Stimulated activated CD8-positive, alpha-beta memory T cell treated with anti-CD3 and anti-CD28 coated beads, Interleukin-4, amount 100 ng/mL, for 1 hour (primary cell): ENCODE measurements around the gene OOSP3.
"Not testable (repeated sequence)": the region's sequence is repeated elsewhere in the genome, so short reads cannot be mapped to it uniquely, and the experiment has no call there.

Experiments
- DNase-seq, 2 donors: peaks; one replicate each; pipeline ENCODE4 v3.0.0-alpha.2; 2020; ENCODE audit warnings: low read depth in 2 of 2, low spot score in 1 of 2

Gene OOSP3

DNA sequence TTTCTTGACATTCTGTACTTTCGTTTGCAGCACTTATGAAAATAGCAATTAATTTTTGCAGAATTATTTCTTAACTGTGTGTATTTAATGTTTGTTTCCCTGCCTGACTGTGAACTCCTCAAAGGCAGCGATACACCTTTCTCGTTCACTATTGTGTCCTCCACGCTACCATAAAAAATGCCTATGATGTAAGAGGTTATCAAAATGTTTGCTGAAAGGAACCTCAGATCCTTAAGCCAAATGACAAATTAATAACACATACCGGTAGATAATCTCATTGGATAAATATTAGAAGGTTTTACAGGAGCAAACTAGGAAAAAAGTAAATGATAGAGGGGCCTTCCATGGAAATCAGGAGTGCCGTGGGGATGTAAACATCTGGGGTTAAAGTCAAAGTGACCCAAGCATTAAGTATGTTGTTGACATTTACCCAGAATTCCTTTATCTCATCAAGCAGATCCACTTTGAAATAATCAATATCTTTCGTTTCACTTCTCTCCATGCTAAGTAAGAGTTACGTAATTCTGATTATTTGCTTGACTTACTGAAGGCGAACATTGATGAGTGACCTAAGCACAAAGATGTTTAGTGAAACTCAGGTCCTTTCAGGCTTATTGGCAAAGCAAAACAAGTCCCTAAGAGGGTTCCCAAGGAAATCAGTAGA, 2.6 kb upstream of the OOSP3 start:
- DNase-seq, result no peak

DNA sequence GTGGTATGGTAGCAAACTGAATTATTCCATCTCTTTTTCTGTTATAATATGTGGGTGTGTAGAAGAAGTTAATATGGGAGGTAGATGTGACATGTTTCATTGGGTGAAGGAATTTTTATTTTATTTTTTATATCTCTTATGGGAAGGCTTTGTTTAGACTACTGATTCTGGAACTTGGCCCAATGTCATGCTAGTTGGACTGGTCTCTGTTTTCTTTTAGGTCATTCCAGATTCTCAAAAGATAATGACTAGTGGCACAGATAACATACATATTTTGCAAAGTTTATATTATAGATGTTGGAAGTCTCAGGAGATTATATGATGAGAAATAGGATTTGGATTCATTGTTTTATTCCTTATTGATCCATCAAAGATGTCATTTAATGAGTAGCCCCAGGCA, 1.3 kb upstream of the OOSP3 start:
- no peak for DNase-seq

DNA sequence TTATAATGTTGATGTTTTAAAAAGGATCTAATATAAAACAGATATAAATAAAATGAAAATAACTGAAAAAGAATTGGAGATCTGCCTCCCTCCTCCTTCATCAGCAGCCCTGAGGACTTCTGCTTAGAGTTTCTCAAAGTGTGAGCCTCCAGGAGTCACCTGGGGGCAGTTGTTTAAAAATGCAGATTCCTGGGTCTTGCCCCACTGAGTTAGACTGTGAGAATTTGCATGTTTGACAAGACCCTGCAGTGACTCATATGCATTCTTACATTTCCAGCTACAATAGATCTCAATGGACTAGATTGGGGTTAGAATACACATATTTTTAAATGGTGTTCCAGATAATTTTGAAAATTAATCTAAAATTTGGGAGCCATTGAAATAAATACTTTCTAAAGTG, 798 bp upstream of the OOSP3 start:
- DNase-seq, result no peak

DNA sequence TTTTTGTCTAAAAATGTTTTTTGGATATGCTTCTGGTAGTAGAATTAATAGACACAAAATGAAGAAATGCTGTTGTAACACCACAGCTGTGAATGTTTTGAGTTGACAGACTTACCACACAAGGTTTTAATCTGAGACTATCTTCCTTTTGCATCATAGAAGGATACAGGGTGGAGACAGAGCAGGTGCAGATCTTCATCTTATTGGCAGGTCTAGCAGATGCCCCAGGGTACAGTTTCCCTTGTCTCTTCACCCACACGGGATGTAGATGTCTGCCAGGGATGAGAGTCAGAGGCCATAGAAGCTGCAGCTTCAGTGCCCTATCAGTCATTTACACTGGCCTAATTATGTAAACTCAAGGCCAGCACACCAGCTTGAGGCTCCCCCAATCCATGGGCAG, 985 bp downstream of the OOSP3 start:
- no peak for DNase-seq

DNA sequence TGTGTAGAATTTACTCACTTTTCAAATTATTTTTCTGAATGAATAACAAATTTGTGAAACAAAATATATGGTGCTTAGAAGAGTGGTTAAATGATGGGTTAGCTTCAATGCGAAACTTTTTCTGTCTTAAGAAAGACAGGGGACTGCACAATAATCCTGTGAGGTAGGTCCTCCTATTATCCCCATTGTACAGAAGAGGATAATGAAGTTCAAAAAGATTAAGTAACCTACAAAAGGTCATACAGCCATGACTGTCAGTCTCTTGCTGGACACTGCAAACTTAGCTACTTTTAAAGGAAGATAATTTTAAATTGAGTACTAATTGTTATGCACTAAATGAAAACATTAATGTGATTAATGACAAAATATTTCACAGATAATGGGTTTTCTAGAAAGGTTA, 5.0 kb downstream of the OOSP3 start:
- no peak for DNase-seq

DNA sequence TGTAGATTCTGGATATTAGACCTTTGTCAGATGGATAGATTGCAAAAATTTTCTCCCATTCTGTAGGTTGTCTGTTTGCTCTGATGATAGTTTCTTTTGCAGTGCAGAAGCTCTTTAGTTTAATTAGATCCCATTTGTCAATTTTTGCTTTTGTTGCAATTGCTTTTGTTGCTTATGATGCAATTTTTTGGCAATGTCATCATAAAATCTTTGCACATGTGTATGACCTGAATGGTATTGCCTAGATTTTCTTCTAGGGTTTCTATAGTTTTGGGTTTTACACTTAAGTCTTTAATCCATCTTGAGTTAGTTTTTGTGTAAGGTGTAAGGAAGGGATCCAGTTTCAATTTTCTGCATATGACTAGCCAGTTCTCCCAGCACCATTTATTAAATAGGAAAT, 8.6 kb downstream of the OOSP3 start:
- DNase-seq, result not testable (repeated sequence)

DNA sequence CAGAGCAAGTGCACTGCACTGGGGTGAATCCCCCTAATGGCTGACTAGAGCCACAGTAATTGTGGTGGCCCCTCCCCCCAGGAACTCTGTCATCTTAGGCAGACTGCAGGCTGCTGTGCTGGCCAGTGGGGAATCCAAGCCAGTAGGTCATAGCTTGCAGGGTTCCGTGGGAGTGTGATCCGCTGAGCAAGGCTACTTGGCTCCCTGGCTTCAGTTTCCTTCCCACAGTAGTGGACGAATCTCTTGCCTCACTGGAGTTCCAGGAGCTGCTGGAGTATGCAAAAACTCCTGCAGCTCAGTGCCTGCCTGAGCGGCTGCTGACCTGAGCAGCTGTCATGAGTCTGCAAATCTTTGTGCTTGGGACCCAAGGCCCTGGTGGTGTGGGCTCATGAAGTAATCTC, 13.2 kb downstream of the OOSP3 start:
- no peak for DNase-seq

DNA sequence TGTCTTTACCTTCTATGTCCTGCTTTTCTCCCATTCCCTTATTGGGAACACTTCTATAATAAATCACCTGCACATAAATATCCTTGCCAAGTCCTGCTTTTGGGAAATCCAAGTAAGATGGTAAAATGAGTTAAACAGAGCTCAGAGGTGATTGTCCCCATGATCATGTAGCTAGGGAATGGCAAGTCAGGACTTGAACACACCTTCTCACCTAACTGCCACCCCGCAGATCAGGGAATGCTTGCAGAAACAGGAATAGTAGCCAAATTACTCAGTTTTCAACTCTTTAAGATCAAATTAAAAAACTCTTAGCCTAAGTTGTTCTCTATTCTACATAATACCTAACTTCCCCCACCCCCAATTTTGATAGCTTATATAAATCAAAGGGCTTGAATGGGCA, 16.0 kb downstream of the OOSP3 start:
- no peak for DNase-seq

DNA sequence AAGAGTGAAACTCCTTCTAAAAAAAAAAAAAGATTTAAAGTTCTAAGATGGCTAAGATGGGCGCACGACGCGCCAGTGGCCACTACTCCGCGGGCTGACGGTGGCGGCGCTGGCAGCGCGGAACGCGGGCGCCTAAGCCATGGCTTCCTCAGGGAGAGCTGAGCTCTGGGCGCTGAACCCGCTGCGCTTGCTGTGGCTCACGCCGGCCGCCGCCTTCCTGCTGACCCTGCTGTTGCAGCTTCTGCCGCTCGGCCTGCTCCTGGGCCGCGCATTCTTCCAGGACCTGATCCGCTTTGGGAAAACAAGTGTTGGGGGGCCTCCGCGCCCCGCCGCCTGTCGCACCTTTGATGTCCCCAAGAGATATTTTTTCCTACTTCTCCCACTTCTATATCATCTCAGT, 19.5 kb downstream of the OOSP3 start:
- DNase-seq, result no peak

DNA sequence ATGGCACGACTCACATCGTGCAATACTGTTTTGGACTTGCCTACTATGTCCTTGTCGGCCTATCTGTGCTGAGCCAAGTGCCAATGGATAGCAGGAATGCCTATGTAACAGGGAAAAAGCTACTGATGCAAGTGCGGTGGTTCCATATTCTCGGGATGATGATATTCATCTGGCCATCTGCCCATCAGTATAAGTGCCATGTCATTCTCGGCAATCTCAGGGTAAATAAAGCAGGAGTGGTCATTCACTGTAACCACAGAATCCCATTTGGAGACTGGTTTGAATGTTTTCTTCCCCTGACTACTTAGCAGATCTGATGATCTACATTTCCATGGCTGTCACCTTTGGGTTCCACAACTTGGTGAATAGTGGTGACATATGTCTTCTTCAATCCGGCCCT, 20.1 kb downstream of the OOSP3 start:
- no peak for DNase-seq

DNA sequence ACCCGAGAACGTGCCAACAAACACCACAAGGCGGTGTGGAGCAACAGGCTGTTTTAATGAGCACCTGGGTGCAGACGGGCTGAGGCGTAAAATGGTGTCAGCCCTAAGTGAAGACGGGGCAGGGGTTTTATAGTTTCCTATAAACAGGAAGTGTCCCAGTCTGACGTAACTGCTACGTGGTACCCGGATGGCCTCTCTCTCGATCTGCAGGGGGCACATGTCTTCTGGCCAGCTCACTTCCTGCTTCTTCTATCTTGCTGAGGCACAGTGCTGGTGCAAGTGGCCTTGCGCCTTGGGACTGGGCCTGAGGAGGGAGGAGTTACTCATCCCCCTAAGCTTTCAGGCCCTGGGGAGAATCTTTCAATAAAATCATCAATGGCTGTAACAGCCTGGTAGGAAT, 20.9 kb downstream of the OOSP3 start:
- DNase-seq, result no peak

DNA sequence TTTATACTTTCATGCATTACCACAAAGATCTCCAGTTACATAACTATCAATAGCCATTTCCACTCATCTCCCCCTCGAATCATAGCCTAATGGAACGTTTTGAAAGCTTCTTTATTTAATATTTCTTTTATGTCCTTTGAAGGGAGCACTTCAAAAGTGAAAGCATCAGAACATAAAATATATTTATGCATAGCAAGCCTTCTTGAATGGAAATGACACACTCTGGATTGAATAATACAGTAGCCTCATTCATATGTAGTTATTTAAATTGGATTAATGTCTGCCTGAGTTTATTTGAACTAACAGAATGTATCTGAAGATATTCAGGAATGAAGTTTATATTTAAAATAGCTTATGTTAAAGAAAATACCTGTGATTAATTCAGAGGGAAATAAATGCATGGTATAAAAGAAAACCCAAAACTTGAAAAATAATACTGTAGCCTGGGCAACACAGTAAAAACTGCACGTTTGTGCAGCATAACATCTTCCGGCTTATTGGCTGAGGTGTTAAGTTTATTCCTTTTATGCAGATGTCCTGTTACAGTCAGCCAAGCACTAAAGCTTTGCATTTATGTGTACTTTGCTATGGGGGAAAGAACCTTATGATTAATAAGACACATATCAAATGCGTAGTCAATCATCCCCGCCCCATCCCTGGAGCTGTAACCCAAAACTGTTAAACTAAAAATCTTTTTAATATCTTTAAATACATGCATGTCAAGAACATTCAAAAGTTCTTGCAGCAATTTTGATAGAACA, 22.0 kb downstream of the OOSP3 start:
- no peak for DNase-seq

DNA sequence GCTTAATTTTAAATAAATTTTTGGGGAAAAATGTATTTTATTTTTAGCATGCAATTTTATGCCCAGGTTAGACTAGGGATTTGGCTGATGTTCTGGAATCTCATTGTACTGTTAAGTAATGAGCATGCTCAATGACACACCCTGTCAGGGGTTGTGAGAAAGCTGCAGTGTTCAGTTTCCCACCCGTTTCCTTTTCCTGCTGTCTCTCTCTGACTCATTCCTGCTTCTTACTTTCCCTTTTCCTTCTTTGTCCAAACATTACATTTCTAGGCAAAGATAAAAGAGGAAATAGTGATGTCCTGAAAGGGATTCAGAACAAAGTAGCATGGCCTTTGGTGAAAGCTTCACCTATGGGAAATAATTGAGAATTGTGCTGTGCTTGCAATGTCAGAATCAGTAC, 22.7 kb downstream of the OOSP3 start:
- no peak for DNase-seq

DNA sequence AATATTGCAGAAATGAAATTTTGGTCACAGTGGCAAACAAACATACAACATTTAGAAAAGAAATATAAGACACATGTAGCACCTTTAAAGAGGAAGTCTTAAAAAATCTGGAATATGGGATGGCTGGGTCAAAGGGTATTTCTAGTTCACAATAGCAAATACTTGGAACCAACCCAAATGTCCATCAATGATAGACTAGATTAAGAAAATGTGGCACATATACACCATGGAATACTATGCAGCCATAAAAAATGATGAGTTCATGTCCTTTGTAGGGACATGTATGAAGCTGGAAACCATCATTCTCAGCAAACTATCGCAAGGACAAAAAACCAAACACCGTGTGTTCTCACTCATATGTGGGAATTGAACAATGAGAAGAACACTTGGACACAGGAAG, 25.0 kb downstream of the OOSP3 start:
- DNase-seq, result not testable (repeated sequence)

DNA sequence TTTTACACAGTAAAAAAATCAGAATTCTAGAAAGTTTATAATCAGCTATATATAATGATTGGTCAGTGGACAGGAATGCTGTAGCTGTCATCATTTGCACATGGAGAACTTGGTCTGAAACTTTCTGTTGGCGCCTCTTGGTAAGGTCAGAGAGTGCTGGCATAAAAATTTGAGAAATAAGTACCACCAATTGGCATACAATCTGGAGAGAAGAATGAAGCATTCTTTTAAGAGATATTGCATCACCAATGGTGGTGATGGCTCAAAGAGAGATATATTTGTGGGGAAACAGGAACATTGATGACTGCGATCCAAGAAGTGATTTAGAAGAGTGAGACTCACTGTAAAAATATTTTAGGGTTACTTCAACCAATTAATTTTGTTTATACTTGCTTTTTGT, 39.9 kb downstream of the OOSP3 start:
- DNase-seq, result no peak

DNA sequence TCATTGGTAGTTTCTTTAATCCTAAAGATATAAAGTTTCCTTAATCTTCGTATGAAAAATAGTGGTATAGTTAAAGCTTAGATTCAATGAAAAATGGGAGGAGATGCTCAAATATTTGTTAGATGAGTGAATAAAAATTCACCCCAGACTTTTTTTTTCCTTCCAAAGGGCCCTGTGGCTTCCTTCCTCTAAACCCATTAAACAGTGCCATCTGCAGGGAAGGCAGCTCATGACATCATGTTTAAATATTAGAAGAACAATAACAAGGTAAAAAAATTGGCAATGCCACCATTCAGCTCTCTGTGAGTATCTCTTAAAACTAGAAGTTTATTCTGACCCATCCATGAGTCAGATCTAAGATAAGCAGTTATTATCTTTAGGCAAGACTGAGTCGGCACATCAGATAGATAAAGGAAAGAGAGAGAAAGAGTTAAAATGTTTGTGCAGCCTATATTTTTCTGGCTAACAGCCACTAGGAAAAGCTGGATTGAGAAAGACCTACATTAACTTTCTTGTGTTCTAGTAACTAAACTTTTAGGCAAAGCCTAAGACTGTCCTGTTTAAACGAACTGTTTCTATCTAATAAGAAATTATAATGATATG, 40.5 kb downstream of the OOSP3 start:
- DNase-seq, result no peak

DNA sequence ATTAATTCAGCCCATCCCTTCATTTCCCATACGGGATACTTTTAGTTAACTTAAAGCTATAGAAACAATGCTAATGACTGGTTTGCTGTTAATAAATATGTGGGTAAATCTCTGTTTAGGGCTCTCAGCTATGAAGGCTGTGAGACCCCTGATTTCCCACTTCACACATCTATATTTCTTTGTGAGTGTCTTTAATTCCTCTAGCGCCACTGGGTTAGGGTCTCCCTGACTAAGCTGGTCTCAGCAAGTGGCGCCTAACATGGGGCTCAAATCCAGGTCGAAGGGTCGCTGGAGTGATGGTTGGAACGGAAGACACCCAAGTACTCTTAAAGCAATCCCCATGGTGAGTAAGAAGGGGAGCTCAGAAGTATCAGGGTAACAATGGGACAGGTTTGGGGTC, 45.2 kb downstream of the OOSP3 start:
- DNase-seq, result no peak

DNA sequence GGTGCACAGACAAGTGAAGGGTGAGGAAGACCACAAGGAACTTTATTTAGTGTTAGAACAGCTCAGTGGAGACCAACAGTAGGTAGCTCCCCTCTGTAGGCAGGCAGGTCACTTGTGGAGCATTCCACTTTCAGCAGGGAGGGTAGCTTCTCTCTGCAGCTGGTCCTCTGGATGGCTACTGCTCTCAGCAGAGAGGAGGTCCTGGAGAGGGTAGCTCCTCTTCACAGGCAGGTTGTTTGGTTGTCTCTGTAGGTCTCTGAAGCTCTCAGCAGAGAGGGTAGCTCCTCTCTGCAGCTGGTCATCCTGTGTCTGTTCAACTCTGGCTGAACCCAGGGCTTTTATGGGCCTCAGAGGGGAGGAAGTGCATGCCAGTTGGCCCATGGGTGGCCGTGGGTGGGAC, 53.1 kb downstream of the OOSP3 start:
- DNase-seq, result no peak

DNA sequence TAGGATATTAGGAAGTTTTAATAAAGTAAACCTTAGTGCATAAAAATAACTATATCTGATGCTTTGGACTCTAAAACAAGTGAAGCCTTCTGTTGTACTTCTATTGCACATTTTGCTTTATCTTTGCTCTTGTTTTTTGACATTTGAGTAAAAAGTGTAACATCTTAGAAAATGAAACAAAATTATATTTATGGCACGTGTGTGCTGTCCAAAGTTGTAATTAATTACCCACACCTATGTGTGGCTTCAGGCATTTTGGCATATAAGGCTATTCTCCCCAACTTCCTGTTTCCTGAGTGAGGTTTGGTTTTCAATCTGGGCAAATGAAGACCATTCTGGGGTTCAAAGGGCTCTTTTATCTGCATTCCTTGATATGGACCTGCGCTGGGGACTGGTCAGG, 59.5 kb downstream of the OOSP3 start, which contains the start of gene OOSP1:
OOSP1 (plus strand) TSS at position 301 of the 400 bp plus-strand sequence; CDS start at position 324, 23 bp downstream.
- no peak for DNase-seq

DNA sequence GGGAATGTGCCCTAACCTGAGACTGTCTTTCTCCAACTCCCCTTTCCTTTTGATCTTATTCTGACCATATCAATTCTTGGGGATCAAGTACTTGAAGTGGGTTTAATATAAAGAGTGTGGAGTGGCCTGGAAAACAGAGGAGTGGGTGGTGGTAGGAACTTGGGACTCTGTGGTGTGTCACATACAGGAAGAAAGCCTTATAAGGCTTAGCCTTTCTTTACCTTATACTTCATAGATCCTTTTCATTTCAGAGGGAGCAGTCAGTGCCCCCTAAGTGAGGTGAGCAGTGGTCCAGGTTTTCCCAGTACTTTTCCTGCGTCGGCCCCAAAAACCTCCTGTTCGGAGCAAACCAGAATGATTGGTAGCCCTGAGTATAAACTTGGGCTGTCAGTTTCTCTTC, 60.1 kb downstream of the OOSP3 start:
- DNase-seq, result no peak

DNA sequence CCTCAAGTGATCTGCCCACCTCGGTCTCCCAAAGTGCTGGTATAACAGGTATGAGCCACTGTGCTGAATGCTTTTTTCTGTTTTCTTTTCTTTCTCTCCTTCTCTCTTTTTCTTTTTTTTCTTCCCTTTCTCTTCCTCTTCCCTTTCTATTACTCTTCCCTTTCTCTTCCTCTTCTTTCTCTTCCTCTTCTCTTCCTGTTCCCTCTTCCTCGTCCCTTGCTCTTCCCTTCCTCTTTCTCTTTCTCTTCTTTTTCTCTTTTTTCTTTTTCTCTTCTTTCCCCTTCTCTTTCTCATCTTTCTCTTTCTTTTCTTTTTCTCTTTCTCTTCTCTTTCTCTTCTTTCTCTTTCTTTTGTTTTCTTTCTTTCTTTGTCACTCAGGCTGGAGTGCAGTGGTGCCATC, 60.9 kb downstream of the OOSP3 start:
- no peak for DNase-seq

DNA sequence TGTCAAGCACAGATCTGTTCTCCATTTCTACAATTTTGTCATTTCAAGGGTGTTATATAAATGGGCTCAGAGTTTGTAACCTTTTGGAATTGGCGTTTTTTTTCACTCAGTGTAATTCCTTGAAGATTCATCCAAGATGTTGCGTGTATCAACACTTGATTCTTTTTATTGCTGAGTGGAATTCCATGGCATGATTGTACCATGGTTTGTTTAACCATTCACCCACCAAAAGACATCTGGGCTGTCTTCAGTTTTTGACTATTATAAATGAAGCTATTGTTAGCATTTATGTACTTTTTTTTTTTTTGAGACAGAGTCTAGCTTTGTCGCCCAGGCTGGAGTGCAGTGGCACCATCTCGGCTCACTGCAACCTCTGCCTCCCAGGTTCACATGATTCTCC, 62.5 kb downstream of the OOSP3 start:
- DNase-seq, result no peak
